NCI-H128 (cell line): ENCODE results near the gene FKBP9.
"Not testable (repeated sequence)": the region's sequence is repeated elsewhere in the genome, so short reads cannot be mapped to it uniquely, and the experiment has no call there.

ENCODE experiments used
- DNase-seq: peaks from one replicate; lab custom pipeline; 2025; ENCODE audit not compliant: unreplicated experiment; lab: John Stamatoyannopoulos, UW

FKBP9 gene, protein sequence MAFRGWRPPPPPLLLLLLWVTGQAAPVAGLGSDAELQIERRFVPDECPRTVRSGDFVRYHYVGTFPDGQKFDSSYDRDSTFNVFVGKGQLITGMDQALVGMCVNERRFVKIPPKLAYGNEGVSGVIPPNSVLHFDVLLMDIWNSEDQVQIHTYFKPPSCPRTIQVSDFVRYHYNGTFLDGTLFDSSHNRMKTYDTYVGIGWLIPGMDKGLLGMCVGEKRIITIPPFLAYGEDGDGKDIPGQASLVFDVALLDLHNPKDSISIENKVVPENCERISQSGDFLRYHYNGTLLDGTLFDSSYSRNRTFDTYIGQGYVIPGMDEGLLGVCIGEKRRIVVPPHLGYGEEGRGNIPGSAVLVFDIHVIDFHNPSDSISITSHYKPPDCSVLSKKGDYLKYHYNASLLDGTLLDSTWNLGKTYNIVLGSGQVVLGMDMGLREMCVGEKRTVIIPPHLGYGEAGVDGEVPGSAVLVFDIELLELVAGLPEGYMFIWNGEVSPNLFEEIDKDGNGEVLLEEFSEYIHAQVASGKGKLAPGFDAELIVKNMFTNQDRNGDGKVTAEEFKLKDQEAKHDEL

DNA sequence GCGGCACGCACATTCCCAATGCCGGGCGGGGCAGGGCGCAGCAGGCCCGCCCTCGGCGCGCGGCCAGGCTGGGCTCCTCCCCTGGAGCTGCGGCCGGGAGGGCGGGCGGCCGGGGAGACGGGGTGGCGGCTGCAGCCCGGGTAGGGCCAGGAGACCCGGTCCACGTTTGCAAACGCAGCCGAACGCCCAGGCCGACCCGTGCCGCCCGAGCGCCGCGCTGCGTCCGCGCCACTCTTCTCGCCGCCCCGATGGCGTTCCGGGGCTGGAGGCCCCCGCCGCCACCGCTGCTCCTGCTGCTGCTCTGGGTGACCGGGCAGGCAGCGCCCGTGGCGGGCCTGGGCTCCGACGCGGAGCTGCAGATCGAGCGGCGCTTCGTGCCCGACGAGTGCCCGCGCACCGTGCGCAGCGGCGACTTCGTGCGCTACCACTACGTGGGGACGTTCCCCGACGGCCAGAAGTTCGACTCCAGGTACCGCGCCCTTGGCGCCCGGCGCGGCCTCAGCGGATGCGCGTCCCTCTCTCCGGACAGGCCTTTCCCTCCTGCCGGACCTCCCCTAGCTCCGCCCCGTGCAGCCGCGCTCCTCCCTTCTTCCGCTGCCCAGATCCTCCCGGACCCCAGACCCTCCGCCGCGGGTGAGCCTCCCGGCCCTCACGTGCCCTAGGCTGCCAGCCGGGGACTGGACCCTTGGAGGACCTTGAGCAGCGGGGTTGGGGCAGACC, at the start of gene FKBP9:
Gene FKBP9 (plus strand): TSS at position 115 of the 720 bp plus-strand sequence. CDS start 134 bp downstream, at position 249.
- no peak for DNase-seq

DNA sequence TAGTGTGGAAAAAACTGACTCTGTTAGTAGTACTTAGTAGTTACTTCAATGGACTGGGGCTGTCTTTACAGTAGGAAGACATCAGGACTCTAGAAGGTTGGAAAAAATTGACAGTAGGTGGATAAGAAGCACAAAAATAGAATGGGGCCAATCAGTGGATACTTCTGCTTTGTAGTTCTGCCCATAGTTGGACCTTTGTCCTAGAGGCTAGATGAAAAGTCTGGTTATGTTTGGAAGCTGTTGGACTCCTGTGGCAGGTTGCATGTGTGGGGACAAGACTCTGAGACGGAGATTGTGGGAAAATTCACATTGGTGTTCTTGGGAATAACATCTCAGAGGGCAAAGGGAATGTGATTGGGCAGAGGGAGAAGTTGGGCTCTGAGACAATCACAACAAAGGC, 47.0 kb upstream of the FKBP9 start:
- DNase-seq = no peak

DNA sequence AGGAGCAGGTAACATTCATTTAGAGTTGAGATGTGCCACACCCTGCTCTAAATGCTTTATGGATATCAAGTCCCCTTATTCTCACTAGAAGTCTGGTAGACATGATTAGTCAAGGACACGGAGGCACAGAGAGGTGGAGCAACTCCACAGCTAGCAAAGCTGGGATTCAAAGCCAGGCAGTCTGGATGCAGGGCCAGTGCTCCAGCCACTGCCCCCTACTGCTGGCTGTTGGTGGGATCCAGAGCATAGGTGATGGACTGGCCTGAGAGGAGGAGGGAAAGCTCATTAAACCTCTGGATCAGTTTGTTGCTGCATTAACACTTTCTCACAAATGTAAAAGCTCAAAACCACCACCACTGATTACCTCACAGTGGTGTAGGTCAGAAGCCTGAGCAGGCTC, 43.1 kb upstream of the FKBP9 start:
- DNase-seq = no peak

DNA sequence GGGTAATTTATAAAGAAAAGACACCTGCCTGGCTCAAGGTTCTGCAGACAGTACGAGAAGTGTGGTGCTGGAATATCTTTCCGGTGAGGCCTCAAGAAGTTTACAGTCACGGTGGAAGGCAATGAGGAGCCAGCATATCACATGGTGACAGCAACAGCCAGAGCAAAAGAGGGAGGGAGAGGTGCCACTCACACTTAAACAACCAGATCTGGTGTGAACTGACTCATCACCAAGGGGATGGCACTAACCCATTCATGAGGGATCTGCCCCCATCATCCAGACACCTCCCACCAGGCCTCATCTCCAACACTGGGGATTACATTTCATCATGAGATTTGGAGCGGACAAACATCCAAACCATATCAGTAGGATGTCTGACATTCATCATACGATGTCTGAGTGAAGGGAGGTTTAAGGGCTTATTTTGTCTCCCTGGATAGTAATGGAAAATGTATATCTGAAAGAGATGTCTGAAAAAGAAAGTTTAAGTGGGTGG, 42.2 kb upstream of the FKBP9 start:
- DNase-seq = no peak

DNA sequence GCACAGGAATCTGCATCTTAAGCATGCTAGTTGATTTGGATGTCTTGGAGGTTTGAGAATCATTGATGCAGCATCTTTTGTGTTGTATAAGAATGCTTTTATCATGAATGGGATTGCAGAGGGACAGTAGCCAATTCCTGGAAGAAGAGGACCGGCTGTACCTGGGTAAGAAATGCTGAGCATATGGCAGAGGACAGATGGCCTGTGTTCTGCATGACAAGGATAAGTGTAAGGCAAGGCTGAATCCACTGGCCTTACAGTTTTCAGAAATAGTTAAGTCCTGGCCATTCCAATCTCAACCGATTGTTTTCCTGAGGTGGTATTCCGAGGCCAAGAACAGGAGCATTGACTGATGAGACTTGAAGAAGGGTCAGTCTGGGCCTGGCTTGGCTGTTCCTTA, 41.2 kb upstream of the FKBP9 start:
- DNase-seq = no peak

DNA sequence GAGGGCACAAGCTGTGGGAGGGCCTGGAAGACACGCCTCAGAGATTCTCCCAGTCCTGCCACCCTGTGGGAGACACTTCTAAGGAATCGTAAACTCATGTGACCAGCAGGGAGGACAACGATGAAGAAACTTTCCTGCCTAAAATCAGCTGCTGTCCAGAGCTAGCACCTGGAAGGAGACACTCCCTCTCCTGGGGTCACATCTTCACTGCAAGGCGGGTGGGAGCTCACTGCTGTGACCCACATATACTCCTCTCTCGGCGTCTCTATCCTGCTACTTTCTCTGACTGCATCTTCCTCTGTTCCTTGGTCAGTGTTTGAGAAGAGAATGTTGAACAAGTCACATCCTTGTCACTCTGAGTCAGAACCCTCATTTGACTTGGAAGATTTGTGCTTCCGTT, 40.2 kb upstream of the FKBP9 start:
- not testable (repeated sequence) for DNase-seq

DNA sequence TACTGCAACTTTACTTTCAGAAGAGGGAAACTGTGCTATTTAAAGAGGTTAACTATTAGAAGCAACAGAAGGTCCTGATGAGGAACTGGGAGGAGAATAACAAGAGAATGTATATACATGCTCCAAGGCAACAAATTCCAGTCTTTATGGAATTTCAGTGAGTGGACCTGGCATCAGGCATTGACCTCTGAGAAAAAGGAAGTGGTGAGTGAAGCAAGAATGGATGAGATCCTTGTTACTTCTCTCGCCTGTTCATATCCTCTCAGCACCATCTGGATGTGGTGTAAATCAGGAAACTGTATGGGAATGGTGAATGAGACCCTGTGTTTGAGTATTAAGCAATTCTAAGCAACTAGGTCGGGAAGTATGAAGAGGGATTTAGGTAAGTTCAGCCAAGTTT, 35.3 kb upstream of the FKBP9 start:
- no peak for DNase-seq

DNA sequence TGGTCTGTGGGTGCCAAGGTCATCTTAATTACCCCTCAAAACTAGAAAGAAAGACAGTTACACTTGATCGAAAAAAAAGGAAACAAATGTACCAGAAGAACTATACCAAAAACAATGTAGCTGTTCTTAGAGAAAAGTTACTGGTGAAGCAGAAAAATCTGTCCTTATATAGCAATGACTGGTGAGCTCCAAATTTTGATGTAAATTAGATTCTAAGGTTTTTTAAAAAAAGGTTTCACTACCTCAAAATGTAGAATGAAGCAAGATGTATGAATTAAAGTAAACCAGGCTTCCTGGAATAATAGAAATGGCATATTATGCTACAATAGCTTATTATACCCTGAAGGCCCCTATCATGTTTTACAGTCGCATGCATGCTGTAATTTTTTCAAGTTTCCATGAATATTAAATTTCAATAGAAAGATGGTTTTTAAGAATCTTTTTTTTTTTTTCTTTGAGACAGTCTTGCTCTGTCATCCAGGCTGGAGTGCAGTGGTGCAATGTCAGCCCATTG, 28.4 kb upstream of the FKBP9 start:
- no peak for DNase-seq

DNA sequence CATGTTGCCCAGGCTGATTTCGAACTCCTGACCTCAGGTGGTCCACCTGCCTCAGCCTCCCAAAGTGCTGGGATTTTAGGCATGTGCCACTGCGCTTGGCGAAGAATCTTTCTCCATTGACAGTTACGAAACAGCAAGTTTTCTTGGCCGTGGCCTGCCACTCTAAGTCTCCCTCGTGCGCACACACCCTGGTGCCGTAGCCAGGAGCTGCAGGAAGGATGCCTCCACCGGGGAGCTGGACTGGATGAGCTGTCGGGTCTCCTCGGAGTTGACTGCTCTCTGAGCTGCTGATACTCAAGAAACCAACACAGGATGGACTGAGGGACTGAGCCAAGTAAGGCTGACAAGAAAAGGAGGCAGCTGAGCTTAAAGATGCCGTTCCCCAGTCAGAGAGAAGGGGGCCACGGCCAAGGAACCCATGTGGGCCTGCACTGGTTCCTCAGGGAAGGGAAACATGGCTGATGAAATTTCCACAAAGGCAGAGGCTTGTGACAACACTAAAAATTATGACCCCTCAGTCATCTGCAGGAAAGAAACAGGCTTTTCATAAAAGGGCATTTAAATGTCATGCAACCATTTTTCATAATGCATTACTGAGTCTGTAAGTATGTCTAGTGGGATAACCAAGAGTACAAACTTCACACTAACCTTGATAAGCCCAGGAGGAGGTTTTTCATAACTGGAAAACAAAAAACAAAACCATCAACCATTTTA, 27.7 kb upstream of the FKBP9 start:
- DNase-seq = no peak

DNA sequence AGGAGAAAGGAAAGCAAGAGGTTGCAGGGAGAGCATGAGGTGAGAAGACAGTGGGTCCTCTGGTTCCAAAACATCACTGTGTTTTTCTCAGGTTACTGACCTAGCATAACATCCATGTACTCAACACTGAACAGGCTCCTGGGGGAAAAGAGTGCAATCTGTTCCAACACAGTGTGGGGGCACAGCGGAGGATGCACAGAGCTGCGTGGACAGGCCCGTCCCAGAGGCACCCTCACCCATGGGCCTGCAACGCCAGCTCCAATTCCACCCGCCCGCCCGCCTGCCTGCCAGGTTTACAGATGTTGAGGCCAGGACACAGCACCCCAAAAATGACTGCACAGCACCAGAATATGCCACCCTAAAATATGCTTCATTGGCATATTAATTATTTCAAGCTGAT, 26.9 kb upstream of the FKBP9 start:
- DNase-seq = no peak

DNA sequence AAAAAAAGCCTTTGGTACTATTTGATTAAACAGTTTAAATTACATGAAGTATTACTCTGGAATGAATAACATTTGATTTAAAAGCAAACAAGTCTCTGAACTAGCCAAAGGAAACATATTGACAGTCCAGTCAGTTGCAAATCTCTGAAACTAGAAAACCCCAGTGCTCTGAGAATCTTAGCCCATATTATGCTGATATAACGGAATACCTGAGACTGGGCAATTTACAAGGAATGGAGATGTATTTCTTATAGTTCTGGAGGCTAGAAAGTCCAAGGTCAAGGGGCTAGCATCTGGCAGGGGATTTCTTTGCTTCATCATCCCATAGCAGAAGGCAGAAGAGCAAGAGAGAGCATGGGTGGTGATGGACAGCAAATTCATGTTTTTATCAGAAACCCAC, 21.7 kb upstream of the FKBP9 start:
- no peak for DNase-seq

DNA sequence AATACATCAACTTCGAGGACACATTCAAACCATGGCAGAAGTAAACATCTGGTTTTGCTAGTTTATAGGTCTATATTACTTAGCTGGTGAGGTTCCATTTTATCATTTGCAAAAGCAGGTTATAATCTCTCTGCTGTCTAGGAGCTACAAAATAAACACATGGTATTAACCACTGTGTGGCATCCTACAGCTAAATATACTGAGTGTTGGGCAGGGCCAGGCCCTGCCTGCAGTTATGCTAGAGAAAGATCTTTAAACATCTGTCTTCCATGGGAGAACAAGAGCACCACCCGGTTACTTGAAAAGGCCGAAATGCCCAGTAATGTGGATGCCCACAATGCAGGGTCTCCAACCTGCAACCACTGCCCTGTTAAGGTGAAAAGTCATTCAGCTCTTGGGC, 20.6 kb upstream of the FKBP9 start:
- no peak for DNase-seq

DNA sequence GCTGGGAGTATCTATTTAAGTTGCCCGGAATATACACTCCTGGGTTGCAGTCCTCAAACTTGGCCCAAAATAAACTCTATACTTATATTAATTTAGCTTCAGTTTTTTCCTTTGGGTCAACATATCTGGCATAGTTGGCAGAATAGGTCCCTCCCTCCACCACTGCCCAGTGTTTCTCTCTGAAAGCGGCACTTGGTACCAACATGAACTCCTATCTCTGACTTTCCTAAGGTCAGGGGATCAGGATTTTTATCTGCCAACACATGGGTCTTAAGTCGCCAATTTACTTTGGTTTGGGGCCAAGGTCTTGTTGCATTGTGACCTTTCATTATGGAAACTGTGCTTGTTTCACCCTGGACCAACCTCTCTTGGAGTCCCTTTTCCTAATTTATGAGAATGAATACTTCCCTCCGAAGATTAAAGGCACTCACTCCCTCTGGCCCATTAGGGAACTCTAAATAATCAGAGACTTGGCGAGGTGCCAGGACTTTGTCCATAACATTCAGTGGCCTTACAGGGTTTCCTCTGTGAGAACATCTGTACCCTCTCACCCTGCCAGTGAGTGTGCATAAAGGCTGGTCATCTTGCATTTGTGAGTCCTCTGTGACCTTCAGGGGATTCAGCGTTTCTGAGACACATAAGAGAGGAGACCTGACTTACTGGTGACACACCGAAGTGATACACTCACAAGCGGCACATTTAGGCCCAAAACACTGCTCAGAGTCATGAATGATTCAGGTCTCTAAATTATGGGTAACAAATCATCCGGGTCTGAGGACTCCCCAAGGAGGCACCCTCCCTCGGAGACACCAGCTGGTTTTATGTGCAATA, 19.7 kb upstream of the FKBP9 start:
- no peak for DNase-seq

DNA sequence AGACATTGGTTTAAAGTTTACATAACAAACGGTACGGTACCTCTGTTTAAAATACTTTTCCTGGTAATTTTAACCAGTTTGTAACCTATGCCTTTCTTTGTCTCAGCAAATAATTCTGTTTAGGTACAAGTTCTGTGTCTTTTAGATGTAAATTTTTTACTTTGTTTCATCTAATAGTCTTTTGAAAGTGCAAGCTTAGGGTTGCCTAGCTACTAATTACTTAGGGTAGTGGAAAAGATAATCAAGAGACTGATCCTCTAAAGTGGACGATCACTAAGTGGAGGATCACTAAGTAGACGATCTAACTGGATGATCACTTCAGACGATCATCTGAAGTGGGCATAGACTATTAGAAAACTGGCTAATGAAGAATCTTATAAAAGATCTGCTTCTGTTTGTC, 16.1 kb upstream of the FKBP9 start:
- DNase-seq = no peak

DNA sequence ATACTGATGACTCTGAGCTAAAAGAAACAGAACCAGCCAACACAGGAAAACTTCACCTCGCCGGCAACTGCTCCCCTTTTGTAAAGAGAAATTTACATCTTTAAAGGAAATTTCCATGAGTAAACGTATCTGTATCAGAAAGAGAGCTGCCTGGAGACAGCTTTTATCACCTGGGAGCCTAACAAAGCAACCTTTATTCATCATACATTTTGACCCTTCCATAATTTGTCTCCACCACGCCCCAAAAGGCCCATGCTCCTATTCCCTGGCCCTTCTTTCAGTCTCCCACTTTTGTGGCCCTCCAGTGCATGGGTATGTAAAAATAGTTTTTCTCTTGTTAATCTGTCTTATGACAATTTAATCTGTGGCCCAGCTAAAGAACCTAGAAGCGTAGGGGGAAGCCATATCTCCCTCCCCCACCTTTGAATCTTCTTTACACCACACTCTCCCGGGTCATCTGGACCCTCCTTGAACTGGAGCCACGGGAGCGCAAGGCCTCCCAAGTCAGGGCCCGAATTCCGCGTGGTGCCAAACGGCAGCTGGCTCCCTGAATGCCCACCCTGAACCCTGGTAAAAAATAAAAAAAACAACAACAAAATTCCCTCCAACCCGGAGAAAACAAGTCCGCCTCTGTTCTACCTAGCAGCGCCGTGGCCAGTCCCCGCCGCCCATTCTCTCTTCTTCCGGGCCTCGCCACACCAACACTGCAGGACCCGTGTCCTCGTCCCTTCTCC, 15.4 kb upstream of the FKBP9 start:
- DNase-seq = no peak

DNA sequence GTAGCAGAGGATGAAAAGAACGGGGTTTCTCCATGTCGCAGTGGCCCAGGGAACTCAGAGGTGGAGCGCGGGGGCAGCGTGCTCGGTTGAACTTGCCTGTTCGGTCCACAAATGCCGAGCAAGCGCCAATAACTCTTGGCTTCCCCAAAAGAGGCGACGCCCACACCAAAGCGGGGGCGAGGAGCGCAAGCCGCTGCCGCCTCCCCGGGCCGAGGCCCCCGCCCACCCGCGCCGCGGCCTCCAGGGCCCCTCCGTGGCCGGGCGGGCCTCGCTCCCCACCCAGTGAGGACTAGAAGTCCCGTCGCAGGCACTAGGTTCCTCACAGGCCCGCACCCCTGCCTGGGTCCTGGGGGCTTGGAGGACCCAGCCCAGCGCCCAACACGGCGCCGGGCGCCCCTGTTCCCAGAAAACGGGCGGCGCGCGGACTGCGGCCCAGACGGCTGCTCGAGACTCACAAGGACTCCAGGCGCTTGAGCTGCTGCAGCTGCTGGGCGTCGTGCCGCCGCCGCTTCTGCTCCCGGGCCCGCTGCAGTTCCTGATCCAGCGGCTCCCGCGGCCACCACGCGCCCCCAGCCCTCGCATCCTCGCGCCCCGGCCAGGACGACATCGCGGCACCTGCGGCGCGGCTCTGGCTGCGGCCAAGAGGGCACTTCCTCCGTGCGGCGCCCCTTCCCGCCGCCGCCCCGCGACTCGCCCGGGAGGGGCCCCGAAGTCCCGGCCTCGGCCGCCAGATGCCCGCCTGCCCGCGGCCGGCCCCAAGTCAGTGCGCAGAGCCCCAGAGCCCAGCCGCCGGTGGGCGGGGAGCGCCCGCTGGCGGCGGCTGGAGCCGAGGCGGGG, 14.6 kb upstream of the FKBP9 start:
- peak; percentile 73 for DNase-seq

DNA sequence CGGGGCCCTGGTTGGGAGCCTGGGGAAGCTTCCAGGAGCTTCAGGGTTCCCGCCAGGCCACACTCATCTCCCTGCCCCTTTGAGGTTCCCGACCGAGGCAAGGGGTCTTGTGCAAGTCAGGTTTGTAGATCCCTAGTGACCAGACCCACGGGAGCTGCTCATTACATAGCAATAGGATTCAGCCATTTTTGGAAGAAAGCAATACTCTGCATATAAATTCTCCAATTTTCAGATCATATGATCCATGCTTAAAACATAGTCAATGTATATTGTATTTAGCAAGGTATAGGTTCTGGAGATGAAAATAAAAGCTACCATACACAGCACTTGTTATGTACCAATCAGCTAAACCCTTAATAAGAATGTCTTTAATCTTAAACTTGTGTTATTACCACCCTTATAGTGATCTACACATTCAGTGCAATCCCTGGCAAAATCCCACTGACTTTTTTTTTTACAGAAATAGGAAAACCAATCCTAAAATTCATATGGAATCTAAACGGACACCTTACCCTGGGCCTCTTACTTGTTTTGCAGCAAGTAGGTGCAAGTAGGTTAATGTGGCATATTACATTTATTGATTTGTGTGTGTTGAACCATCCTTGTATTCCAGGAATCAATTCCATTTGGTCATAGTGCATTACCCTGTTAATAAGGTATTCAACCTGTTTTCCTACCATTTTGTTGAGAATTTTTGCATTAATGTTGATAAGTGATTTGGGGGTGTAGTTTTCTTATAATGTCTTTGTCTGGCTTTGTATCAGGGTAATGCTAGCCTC, 13.8 kb upstream of the FKBP9 start:
- no peak for DNase-seq

DNA sequence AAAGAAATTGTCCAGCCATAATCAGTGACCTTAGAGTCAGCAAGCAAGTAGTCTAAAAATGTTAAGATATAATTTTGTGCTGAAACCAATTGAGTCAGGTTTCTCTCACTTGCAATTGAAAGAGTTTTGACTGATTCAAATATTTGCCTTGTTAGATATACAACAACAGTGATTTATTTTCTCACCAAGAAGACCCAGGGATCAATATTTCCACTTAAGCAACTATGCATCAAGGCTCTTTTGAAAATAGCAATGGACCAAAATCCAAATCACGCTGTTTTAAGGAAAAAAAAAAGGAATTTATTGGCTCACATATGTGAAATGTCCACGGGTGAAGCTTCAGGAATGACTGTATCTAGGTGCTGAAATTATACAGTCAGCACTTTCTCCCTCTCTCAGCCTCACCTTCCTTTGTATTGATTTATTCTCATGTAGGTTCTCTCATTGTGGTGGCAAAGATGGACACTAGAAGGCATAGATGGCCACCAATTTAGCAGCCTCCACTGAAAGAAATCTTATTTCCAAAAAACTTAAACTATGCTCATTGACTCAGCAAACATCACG, 9.7 kb upstream of the FKBP9 start:
- no peak for DNase-seq
